HEK293T (cell line): ENCODE measurements around the gene DOCK1.

Experiments used
- ELF4 ChIP-seq: fragments of 450-650 bp; IDR thresholded peaks from 2 replicates; pipeline ENCODE4 v1.6.1; 2017; ENCODE audit warnings: antibody characterized with exemption
- FOXA1 ChIP-seq: fragments of 450-650 bp; IDR thresholded peaks from 2 replicates; pipeline ENCODE4 v1.6.1; 2016; ENCODE audit warnings: mild to moderate bottlenecking
- FOXM1 ChIP-seq: fragments of 450-650 bp; IDR thresholded peaks from 2 replicates; pipeline ENCODE4 v1.6.1; 2017; ENCODE audit warnings: mild to moderate bottlenecking, borderline replicate concordance
- LEF1 ChIP-seq: fragments of 450-650 bp; IDR thresholded peaks from 2 replicates; pipeline ENCODE4 v1.6.1; 2017; ENCODE audit warnings: mild to moderate bottlenecking, borderline replicate concordance
- SP1 ChIP-seq: fragments of 450-650 bp; IDR thresholded peaks from 2 replicates; pipeline ENCODE4 v1.6.1; 2017
- TARDBP ChIP-seq: fragments of 450-650 bp; IDR thresholded peaks from 2 replicates; pipeline ENCODE4 v1.6.1; 2016

DNA sequence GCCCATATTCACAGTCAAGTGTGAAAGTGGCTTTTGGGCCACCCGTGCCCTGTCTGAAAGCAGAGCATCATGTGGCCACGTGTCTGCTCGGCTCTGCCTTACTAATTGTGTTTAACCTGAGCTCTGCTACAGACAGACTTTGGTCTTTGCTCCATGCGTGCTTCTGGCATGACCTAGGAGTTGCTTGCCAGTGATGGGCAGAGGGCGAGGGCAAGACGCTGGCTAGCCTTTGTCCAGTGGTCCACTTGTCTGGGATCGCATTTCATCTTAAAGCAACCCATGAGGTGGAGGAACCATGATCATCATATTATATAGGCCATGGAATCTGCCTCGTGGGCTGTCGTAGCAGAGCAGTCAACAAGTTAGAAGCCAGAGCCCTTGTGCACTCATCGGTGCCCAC, 414.5 kb downstream of the DOCK1 start:
- TF ChIP-seq FOXM1 (no peak), ELF4 (no peak), TARDBP (no peak), SP1 (no peak), LEF1 (no peak), FOXA1 (no peak)
